Retinal pigment epithelial cell (primary cell): ENCODE data around the gene DIP2C.

ENCODE experiments used
- DNase-seq: peaks from one replicate; pipeline ENCODE4 v3.0.0-alpha.2; 2010; ENCODE audit warnings: low read depth
- H3K4me3 ChIP-seq: 2 replicates; pipeline ENCODE4 v1.5.1; 2011; ENCODE audit warnings: mild to moderate bottlenecking, low read length, control low read depth, moderate library complexity
- TF ChIP-seq, protein P1 (sequence below): conservative IDR thresholded peaks from 2 replicates; pipeline ENCODE4 v1.5.1; 2011; ENCODE audit warnings: low read depth, low read length, control low read depth, inconsistent platforms

The DIP2C gene

DNA sequence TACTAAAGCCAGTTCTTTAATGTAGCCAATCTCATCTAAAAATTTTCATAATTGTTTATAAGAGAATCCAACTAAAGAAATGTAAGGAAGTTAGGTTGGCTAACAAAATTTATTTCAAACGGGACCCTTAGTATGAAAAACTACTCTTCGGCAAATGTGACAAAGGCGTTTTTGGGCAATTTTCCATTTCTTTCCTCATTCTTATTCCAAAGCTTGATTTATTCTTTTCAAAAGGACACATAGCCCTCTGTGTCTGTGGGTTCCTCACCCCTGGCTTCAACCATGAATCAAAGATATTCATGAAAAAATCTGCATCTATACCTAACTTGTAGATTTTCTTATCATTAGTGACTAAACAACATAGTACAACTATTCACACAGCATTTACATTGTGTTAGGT, 358.3 kb downstream of the DIP2C start:
- TF ChIP-seq, protein P1, sequence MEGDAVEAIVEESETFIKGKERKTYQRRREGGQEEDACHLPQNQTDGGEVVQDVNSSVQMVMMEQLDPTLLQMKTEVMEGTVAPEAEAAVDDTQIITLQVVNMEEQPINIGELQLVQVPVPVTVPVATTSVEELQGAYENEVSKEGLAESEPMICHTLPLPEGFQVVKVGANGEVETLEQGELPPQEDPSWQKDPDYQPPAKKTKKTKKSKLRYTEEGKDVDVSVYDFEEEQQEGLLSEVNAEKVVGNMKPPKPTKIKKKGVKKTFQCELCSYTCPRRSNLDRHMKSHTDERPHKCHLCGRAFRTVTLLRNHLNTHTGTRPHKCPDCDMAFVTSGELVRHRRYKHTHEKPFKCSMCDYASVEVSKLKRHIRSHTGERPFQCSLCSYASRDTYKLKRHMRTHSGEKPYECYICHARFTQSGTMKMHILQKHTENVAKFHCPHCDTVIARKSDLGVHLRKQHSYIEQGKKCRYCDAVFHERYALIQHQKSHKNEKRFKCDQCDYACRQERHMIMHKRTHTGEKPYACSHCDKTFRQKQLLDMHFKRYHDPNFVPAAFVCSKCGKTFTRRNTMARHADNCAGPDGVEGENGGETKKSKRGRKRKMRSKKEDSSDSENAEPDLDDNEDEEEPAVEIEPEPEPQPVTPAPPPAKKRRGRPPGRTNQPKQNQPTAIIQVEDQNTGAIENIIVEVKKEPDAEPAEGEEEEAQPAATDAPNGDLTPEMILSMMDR, result no peak
- no peak overlapping the region for H3K4me3 ChIP-seq
- no peak for DNase-seq

DNA sequence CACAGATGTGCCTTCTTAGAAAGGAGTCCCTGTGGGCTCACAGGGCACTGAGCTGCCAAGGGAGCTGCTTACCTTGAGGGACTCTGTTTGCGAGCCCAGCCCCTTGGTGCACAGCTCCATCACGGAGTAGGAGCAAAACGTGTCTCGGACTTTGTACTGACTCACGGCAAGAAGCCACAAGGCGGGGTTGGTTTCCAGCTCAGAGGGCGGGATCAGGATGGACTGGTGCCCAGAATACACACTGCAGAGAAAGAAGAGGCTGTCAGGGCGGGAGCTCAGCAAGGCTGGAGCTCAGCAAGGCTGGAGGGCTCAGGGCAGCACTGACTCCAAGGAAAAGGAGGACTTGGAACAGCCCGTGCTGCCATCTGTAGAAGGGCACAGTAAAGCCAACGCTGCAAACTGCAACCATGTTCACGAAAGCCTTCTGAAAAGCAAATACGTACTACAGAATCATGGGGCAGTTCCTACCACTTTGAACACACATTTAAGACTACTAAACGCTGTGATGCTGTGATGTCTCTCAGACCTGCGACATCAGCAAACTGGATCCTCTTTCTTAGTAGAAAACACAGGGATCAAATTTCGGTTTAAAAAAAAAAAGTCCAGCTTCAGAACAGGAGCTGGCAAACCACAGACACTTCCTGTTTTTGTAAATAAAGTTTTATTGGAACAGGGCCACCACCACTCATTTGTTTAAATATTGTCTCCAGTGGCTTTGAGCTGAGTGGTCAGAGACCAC, 359.9 kb downstream of the DIP2C start:
- no peak overlapping the region for H3K4me3 ChIP-seq
- DNase-seq, result peak; percentile 83
- TF ChIP-seq, protein P1, result peak; percentile 20

DNA sequence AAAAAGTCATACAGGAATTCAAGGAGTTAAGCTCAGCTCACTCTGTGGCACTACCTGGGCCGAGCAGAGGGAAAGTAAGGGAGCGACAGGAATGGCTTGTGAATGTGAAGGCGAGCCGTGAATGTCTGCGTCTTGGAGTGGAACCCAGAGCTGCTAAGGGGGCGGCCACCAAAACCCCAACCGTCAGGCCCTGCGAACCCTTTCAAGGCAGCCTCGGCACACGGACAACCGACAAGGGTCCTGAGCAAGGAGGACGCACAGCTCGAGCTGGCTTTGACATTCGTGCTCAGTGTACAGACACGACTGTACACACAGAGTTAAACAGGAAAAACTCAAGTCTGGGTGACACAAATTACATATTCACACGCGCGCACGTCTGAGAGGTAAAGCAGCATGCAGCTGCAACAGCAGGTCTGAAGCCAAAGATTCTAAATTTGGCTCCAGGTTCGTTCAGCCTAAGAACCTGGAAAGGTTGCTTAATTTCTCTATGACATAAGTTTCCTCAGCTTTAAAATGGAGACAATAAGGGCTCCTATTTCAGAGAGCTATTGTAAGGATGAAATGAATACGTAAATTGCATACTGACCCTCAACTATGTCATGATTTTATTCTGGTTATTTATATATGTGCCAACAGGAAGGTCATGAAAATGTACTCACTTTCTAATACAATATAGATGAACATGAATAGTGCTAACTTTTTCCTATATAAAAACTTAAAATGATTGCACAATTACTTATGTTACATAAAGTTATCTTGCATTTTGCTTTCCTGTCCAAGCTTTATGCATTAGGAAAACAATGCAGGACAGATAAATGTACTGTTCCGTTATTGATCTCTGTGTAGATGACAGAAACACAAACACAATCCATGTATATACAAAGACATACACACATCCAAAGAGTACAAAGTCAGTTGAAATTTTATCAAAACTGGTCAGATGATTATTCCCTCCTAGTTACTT, 361.3 kb downstream of the DIP2C start:
- no peak for DNase-seq
- no peak overlapping the region for H3K4me3 ChIP-seq
- TF ChIP-seq, protein P1, result no peak

DNA sequence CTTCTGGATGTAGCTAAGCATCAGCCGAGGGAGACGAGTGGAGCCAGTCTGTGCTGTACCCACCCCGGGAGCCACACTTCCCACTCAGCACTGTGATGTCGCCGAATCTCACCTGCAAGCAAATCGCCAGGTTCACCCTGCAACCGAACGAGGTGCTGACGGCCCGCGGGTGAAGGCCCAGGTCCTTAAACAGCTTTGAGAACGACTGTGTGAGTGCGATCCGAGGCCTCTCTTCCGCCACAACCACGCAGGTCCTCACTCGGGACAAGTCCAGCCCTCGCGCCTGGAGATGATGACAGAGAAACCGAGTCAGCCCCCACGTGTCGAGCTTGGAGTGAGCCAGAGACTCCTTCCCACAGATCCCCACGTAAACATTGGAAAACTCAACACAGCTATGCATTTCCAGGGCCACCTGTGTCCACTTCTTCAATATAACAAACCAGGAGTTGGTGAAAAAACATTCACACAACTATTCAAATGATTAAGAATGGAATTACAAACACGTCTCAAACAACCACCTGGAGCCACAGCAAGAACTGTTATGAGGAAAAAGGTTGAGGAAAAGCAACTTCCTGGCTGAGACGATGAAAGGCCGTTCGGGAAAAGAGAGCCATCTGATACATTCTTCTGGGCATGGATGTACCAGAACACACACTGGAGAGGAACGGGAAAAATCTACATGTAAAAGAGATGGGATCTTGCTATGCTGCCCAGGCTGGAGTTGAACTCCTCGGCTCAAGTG, 362.4 kb downstream of the DIP2C start:
- TF ChIP-seq, protein P1, result no peak
- DNase-seq, result no peak
- H3K4me3 ChIP-seq, result no peak overlapping the region

DNA sequence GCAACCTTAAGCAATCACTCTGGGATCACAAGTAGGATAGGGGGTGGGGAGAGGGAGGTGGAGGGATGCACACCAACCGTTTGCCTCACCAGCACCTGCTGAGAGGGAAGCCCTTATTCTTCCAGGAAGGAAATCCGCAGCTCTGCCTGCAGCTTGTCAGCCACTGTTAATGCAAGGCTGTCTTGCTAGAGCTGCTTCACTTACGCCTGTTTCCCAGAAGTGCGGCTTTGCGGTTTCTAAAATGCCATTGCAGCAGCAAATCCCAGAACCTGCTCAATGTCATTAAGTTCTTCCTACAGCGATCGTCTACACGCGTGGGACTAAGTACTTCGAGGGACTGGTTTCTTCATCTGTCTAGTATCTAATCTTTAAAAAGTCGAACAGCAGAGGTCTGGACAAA, 363.1 kb downstream of the DIP2C start:
- no peak for DNase-seq
- H3K4me3 ChIP-seq, result no peak overlapping the region
- TF ChIP-seq, protein P1, result no peak

DNA sequence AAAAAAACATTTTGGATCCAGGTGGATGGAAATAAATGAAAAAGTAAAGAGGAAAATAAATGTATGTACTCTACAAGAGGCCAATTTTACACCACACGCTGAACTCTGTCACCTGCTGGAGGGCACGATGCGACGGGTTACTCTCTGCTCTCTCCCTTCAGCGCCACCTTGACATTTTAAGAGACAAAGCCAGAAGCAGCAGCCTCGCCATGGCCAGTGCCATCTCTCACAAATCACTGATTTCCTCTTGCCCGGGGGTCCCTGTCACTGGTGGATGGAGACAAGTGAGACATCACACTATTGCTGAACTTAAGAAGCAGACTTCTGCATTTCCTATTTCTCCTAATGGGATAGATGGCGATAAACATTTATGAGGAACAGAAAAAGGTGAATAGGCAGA, 364.2 kb downstream of the DIP2C start:
- no peak overlapping the region for H3K4me3 ChIP-seq
- no peak for DNase-seq
- TF ChIP-seq, protein P1, result no peak
